ENCODE results near the gene ZNF667. TPM values are rescaled to one million over a fixed set of nuclear protein-coding genes. Genes with fewer than 3 reads are reported as not detected.
A peak's percentile ranks its signal among the peaks of the same experiment; 100 is the strongest.

ZNF667 gene
- total RNA-seq, 2 donors from 2014 or later, result 0.17 to 0.40 TPM

DNA sequence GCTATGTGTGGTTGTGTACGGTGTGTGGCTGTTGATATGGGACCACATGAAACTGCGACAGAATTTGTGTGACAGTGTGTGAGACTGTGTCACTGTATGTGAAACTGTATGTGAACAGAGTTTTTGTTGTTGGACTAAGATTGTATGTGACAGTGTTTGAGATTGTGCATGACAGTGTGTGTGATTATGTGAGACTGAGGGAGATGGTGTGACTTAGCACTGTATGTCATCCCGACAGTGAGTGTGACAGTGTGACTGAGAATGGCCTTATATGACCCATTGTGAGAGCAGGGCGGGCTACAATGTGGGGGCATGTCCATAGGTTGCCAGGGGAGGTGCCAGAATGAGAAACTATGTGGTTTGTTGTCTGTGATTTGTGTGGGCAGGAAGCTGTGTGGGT lies 72.1 kb downstream of the ZNF667 start:
- Mint-ChIP-seq H3K9me3 (peaks cover 33% of the 10 kb centered on the region), H3K4me3 (peak overlapping the region; percentile 87), H3K4me1 (ENCODE audit: low read depth in 2 of 2) (peaks cover 16 to 25% of the 10 kb centered on the region in 2 donors), H3K36me3 (peaks cover 76% of the 10 kb centered on the region), H3K27ac (peak overlapping the region; percentile 92 to 93), H3K27me3 (no peaks in the 10 kb centered on the region)
- DNase-seq (ENCODE audit: low spot score) (no peak), ATAC-seq (no peak)

DNA sequence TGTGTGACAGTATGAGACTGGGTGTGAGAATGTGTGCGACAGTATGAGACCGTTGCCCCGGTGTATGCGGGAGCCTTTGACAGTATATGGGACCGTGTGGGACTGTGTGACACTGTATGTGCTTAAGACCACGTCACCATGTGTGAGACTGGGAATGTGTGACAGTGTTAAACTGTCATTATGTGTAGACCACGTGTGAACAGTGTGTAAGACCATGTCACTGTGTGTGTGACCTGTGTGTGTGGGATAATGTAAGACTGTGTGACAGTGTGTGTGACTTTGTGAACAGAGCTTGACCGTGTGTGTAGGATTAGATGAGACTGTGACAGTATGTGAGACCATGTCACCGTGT lies 72.5 kb downstream of the ZNF667 start:
- Mint-ChIP-seq H3K27me3 (no peaks in the 10 kb centered on the region), H3K9me3 (peaks cover 33% of the 10 kb centered on the region)
- ATAC-seq, result peak; percentile 20 to 53

GRCh38 chr19:56403764-56404704 lies 73.1 kb downstream of the ZNF667 start, which contains the start of gene ZNF583:
Gene ZNF583, plus strand, starts transcription at chr19:56404332. Its CDS starts 2,783 bp downstream, at chr19:56407115.
- peak within 1 kb of the TSS; percentile 87 for H3K4me3 Mint-ChIP-seq
- H3K27ac Mint-ChIP-seq, result peak within 1 kb of the TSS; percentile 92 to 93

More for the DNA sequence above, 72.5 kb downstream of the ZNF667 start:
- H3K4me3 Mint-ChIP-seq, result peak overlapping the region; percentile 87
- peak overlapping the region; percentile 92 to 93 for H3K27ac Mint-ChIP-seq
- peaks cover 74% of the 10 kb centered on the region for H3K36me3 Mint-ChIP-seq
- DNase-seq (ENCODE audit: low spot score), result no peak
- H3K4me1 Mint-ChIP-seq (ENCODE audit: low read depth in 2 of 2), result peaks cover 16 to 25% of the 10 kb centered on the region in 2 donors

DNA sequence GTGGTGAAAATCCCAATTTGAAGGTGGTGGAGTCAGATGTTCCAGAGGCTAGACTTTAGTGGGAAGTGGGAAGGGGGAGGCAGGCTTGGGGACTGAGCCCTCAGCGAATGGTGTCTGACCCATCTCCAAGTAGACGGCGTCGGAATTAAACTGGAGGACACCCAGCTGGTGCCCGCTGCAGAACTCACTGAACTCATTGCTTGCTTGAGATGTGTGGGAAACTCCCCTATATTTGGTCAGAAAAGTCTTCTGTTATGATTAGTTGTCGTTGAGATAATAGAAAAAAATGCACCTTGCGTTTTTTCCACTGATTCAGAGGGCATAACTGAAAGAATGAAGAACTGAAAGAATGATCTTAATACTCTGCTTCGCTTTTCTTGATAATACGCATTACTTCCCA lies 73.9 kb downstream of the ZNF667 start:
- DNase-seq (ENCODE audit: low spot score), result no peak
- H3K9me3 Mint-ChIP-seq, result peaks cover 37% of the 10 kb centered on the region
- no peaks in the 10 kb centered on the region for H3K27me3 Mint-ChIP-seq
- peak overlapping the region; percentile 87 for H3K4me3 Mint-ChIP-seq
- H3K4me1 Mint-ChIP-seq (ENCODE audit: low read depth in 2 of 2), result peaks cover 16 to 25% of the 10 kb centered on the region in 2 donors
- H3K36me3 Mint-ChIP-seq, result peaks cover 74% of the 10 kb centered on the region
- peak overlapping the region; percentile 92 to 93 for H3K27ac Mint-ChIP-seq
- no peak for ATAC-seq

More at GRCh38 chr19:56403764-56404704, 73.1 kb downstream of the ZNF667 start, which contains the start of gene ZNF583:
- Mint-ChIP-seq H3K9me3 (peaks cover 38% of the 10 kb centered on the region), H3K27me3 (no peaks in the 10 kb centered on the region), H3K4me1 (ENCODE audit: low read depth in 2 of 2) (peaks cover 16 to 25% of the 10 kb centered on the region in 2 donors), H3K36me3 (peaks cover 76% of the 10 kb centered on the region)
- ATAC-seq (peak; percentile 93 to 96), DNase-seq (ENCODE audit: low spot score) (peak; percentile 94)

- no peak overlapping the region for H3K27ac Mint-ChIP-seq
- peaks cover 63% of the 10 kb centered on the region for H3K36me3 Mint-ChIP-seq
- peaks cover 32% of the 10 kb centered on the region for H3K9me3 Mint-ChIP-seq
These were observed 76.7 kb downstream of the ZNF667 start for GRCh38 chr19:56400485-56400884.

DNA sequence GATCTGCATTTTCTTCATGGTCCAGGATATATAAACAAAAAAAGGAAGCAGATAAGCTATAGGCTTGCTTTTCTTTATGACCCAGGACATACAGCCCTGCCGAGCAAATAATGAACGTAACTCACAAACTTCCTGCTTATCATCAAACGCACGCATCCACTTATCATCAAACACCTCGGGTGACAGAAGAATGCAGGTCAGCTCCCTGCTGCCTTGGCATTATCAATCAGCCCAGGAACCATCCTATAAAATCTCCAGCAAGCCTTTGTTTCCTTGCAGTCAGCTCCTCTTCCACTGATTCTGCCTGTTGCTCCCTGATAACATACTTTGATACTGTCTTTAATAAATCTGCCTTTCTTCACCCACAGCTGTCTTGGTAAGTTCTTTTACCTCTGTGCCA lies 78.3 kb downstream of the ZNF667 start:
- Mint-ChIP-seq H3K27me3 (no peaks in the 10 kb centered on the region), H3K4me1 (ENCODE audit: low read depth in 2 of 2) (peaks cover 5 to 10% of the 10 kb centered on the region in 2 donors), H3K4me3 (no peak overlapping the region), H3K9me3 (peaks cover 22% of the 10 kb centered on the region), H3K27ac (no peak overlapping the region), H3K36me3 (peaks cover 49% of the 10 kb centered on the region)
- no peak for ATAC-seq
- no peak for DNase-seq (ENCODE audit: low spot score)

More at GRCh38 chr19:56400485-56400884, 76.7 kb downstream of the ZNF667 start:
- H3K4me3 Mint-ChIP-seq, result no peak overlapping the region
- H3K27me3 Mint-ChIP-seq, result no peaks in the 10 kb centered on the region
- peaks cover 18 to 23% of the 10 kb centered on the region in 2 donors for H3K4me1 Mint-ChIP-seq (ENCODE audit: low read depth in 2 of 2)
- ATAC-seq (no peak), DNase-seq (ENCODE audit: low spot score) (no peak)

- ATAC-seq (peak; percentile 98 to 99), DNase-seq (ENCODE audit: low spot score) (peak; percentile 96)
- peak within 1 kb of the TSS; percentile 95 for H3K4me3 Mint-ChIP-seq
- peak within 1 kb of the TSS; percentile 87 to 99 for H3K27ac Mint-ChIP-seq
- H3K4me1 Mint-ChIP-seq (ENCODE audit: low read depth in 2 of 2), result peaks cover 11 to 13% of the 10 kb centered on the region in 2 donors
- H3K27me3 Mint-ChIP-seq, result no peaks in the 10 kb centered on the region
- peaks cover 19% of the 10 kb centered on the region for H3K9me3 Mint-ChIP-seq
- peaks cover 46% of the 10 kb centered on the region for H3K36me3 Mint-ChIP-seq
These were observed 83.8 kb downstream of the ZNF667 start, which contains the start of gene ZNF582 for GRCh38 chr19:56393119-56394012. Gene ZNF582, minus strand, starts transcription at chr19:56393534. Its CDS starts 1,782 bp downstream, at chr19:56391752.

Other genes with a start within 250 kb of the ZNF667 start
- gene EDDM13, start 204.6 kb downstream of the ZNF667 start, total RNA-seq, result 1 to 10 TPM; 1.8 to 4.2 TPM
- 10 to 100 TPM in 1 of 2 donors, 1 to 10 TPM in 1; 9.9 to 16.8 TPM for gene ZSCAN5A, start 162.5 kb downstream of the ZNF667 start, total RNA-seq
- 1 to 10 TPM in 1 of 2 donors, under 1 TPM in 1; 0.95 to 3.4 TPM for gene ZNF582, start 83.8 kb downstream of the ZNF667 start, total RNA-seq
- 1 to 10 TPM; 3.1 to 3.2 TPM for gene ZNF583, start 73.0 kb downstream of the ZNF667 start, total RNA-seq
- 1 to 10 TPM in 1 of 2 donors, under 1 TPM in 1; 0.20 to 1.1 TPM for gene ZNF471, start 30.5 kb upstream of the ZNF667 start, total RNA-seq
- 1 to 10 TPM in 1 of 2 donors, under 1 TPM in 1; 0.64 to 3.5 TPM for gene ZFP28, start 61.6 kb upstream of the ZNF667 start, total RNA-seq
- gene ZNF470, start 90.1 kb upstream of the ZNF667 start, total RNA-seq, result 1 to 10 TPM; 2.3 to 6.7 TPM
- gene ZNF71, start 118.0 kb upstream of the ZNF667 start, total RNA-seq, result 1 to 10 TPM; 4.8 to 8.5 TPM
- gene SMIM17, start 165.8 kb upstream of the ZNF667 start, total RNA-seq, result not detected
- under 1 TPM; 0.25 to 0.74 TPM for gene ZNF835, start 194.4 kb upstream of the ZNF667 start, total RNA-seq